Tibial nerve (tissue), 3 donors: ENCODE results near the gene EGFR.

ENCODE experiments used
- POLR2A ChIP-seq, 2 donors: fragments of 450-650 bp; IDR thresholded peaks; one replicate each; pipeline ENCODE4 v1.6.1; 2017; ENCODE audit warnings: antibody characterized with exemption in 2 of 2, mild to moderate bottlenecking in 2 of 2, moderate library complexity in 2 of 2
- TF ChIP-seq, protein P1 (sequence below), 5 experiments: fragments of 200-600 bp in 3 of 5; fragments of 450-650 bp in 2 of 5; sonication (generic) in 3 of 5; IDR thresholded peaks; one replicate each; pipeline ENCODE4 v1.5.1; 2016 to 2019; ENCODE audit warnings: antibody characterized with exemption in 5 of 5, mild to moderate bottlenecking in 3 of 5, moderate library complexity in 2 of 5

GRCh38 chr7:55140941-55141278, 122.1 kb downstream of the EGFR start:
- TF ChIP-seq, protein P1, sequence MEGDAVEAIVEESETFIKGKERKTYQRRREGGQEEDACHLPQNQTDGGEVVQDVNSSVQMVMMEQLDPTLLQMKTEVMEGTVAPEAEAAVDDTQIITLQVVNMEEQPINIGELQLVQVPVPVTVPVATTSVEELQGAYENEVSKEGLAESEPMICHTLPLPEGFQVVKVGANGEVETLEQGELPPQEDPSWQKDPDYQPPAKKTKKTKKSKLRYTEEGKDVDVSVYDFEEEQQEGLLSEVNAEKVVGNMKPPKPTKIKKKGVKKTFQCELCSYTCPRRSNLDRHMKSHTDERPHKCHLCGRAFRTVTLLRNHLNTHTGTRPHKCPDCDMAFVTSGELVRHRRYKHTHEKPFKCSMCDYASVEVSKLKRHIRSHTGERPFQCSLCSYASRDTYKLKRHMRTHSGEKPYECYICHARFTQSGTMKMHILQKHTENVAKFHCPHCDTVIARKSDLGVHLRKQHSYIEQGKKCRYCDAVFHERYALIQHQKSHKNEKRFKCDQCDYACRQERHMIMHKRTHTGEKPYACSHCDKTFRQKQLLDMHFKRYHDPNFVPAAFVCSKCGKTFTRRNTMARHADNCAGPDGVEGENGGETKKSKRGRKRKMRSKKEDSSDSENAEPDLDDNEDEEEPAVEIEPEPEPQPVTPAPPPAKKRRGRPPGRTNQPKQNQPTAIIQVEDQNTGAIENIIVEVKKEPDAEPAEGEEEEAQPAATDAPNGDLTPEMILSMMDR (IDR thresholded peaks at IDR 0.05): no peak
- TF ChIP-seq POLR2A (IDR thresholded peaks at IDR 0.05): no peak
